Epithelial cell of esophagus (primary cell): ENCODE results near the gene FBXO28.
"Not testable (repeated sequence)": the region's sequence is repeated elsewhere in the genome, so short reads cannot be mapped to it uniquely, and the experiment has no call there.

Experiments
- DNase-seq: peaks from one replicate; pipeline ENCODE4 v3.0.0; 2010; ENCODE audit warnings: low read depth
- H3K4me3 ChIP-seq: 2 replicates; pipeline ENCODE4 v1.5.1; 2011; ENCODE audit warnings: mild to moderate bottlenecking, low read length, control low read depth
- CTCF ChIP-seq: IDR thresholded peaks from 2 replicates; pipeline ENCODE4 v1.5.1; 2011; ENCODE audit warnings: low read depth, mild to moderate bottlenecking, low read length, control low read depth, inconsistent platforms; ENCODE audit not compliant: insufficient read depth; ENCODE audit errors: missing control alignments

The FBXO28 gene

GRCh38 chr1:224069138-224069537 lies 44.8 kb upstream of the FBXO28 start:
- H3K4me3 ChIP-seq = no peak overlapping the region
- DNase-seq = no peak
- TF ChIP-seq CTCF = no peak

- no peak overlapping the region for H3K4me3 ChIP-seq
- TF ChIP-seq CTCF = no peak
- DNase-seq = no peak
Measured at GRCh38 chr1:224070521-224070920, 43.4 kb upstream of the FBXO28 start.

GRCh38 chr1:224076407-224076806 lies 37.5 kb upstream of the FBXO28 start:
- TF ChIP-seq CTCF = no peak
- DNase-seq = no peak
- H3K4me3 ChIP-seq = no peak overlapping the region

GRCh38 chr1:224079644-224080043 lies 34.3 kb upstream of the FBXO28 start:
- H3K4me3 ChIP-seq = not testable (repeated sequence)
- peak; percentile 58 for DNase-seq

GRCh38 chr1:224080115-224080774 lies 33.7 kb upstream of the FBXO28 start:
- DNase-seq = peak; percentile 80
- H3K4me3 ChIP-seq = no peak overlapping the region
- no peak for TF ChIP-seq CTCF

- H3K4me3 ChIP-seq = no peak overlapping the region
- DNase-seq = no peak
- no peak for TF ChIP-seq CTCF
Measured at GRCh38 chr1:224081604-224082003, 32.3 kb upstream of the FBXO28 start.

- no peak overlapping the region for H3K4me3 ChIP-seq
- TF ChIP-seq CTCF = no peak
- DNase-seq = no peak
Measured at GRCh38 chr1:224082146-224082545, 31.8 kb upstream of the FBXO28 start.

- H3K4me3 ChIP-seq = no peak overlapping the region
- TF ChIP-seq CTCF = no peak
- DNase-seq = no peak
Measured at GRCh38 chr1:224084867-224085266, 29.0 kb upstream of the FBXO28 start.
